ENCODE measurements around the gene PTRH1. TPM values are rescaled to one million over a fixed set of nuclear protein-coding genes. Genes with fewer than 3 reads are reported as not detected.

The PTRH1 gene
- total and polyA plus RNA-seq, 2 of the 4 experiments (the other 2 are of a cell fraction), result 5.4 to 14.8 TPM

DNA sequence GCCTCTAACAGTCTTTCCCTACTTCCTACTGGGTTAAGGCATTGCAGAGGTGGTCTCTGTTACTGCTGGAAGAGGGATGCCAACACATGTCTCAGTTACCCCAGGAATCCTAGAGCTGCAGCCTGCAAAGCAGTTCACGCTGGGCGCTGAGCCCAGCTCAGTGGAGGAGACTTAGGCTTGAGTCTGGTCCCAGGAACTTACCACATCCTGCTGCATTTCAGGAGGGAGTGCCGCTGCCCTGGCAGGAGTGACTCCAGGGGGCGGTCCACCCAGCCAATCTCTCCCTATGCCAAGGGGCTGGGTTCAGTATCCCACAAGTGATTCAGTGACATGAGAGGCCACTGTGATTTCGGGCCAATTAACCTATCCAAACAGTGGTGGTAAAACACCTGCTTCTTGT lies 8.0 kb upstream of the PTRH1 start:
- no peak overlapping the region for H4K5ac ChIP-seq (ENCODE audit: low read depth, low read length)
- H2BK5ac ChIP-seq (ENCODE audit: low read depth, low read length, poor library complexity, severe bottlenecking), result no peak overlapping the region
- peak overlapping the region; percentile 39 for H2AFZ ChIP-seq (replicated peaks; ENCODE audit: low read length, poor library complexity)
- no peak overlapping the region for H2BK20ac ChIP-seq (ENCODE audit: low read depth, low read length)
- no peaks in the 10 kb centered on the region for H3K79me1 ChIP-seq (ENCODE audit: low read depth in 1 of 2, low read length in 2 of 2)
- no peaks in the 10 kb centered on the region for H3K9me3 ChIP-seq (ENCODE audit: control insufficient read depth, insufficient read depth, low read length)
- peaks cover 4% of the 10 kb centered on the region; the same call in 1 of the 2 replicates for H3K27me3 ChIP-seq (ENCODE audit: control insufficient read depth, insufficient read depth, low read length)
- TF ChIP-seq POLR2A (IDR thresholded peaks at IDR 0.05; ENCODE audit: low read depth, low read length) (no peak), BHLHE40 (IDR thresholded peaks at IDR 0.05; ENCODE audit: low read depth, low read length) (no peak), SMC3 (IDR thresholded peaks at IDR 0.05; ENCODE audit: low read depth, low read length) (no peak), MAZ (IDR thresholded peaks at IDR 0.05; ENCODE audit: borderline replicate concordance, low read depth, low read length) (no peak), RFX5 (IDR thresholded peaks at IDR 0.05; ENCODE audit: low read depth, low read length) (no peak), CHD1 (IDR thresholded peaks at IDR 0.05; ENCODE audit: low read depth, low read length) (no peak), FOS (IDR thresholded peaks at IDR 0.05; ENCODE audit: low read depth, low read length) (no peak), RAD21 (IDR thresholded peaks at IDR 0.05; ENCODE audit: low read length) (no peak)
- TF ChIP-seq, protein P1, sequence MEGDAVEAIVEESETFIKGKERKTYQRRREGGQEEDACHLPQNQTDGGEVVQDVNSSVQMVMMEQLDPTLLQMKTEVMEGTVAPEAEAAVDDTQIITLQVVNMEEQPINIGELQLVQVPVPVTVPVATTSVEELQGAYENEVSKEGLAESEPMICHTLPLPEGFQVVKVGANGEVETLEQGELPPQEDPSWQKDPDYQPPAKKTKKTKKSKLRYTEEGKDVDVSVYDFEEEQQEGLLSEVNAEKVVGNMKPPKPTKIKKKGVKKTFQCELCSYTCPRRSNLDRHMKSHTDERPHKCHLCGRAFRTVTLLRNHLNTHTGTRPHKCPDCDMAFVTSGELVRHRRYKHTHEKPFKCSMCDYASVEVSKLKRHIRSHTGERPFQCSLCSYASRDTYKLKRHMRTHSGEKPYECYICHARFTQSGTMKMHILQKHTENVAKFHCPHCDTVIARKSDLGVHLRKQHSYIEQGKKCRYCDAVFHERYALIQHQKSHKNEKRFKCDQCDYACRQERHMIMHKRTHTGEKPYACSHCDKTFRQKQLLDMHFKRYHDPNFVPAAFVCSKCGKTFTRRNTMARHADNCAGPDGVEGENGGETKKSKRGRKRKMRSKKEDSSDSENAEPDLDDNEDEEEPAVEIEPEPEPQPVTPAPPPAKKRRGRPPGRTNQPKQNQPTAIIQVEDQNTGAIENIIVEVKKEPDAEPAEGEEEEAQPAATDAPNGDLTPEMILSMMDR (conservative IDR thresholded peaks at IDR 0.05; ENCODE audit: low read depth, low read length), result no peak
- WGBS, 2 experiments (ENCODE audit: extremely low coverage in 2 of 2, insufficient read length in 1 of 2), result no CpG with 5 or more reads among the region's 5 CpGs
- BruUV-seq (replicated peaks), result no TSS peak
- intact Hi-C loops (cut with micrococcal nuclease) (no loop called here), in situ Hi-C loops (cut with MboI; ENCODE audit: low sequenced_read_pairs) (no loop called here), dilution Hi-C loops (cut with HindIII; ENCODE audit: low sequenced_read_pairs, unreplicated experiment) (no loop called here)
- no peak overlapping the region for H2BK120ac ChIP-seq (ENCODE audit: low read depth, low read length)
- no peak overlapping the region for H4K91ac ChIP-seq (ENCODE audit: insufficient read depth, low read depth, low read length)
- H2AK9ac ChIP-seq (replicated peaks; ENCODE audit: low read depth, low read length, poor library complexity), result no peak overlapping the region
- no peaks in the 10 kb centered on the region for H3K36me3 ChIP-seq (ENCODE audit: control insufficient read depth, insufficient read depth, low read length)
- H2BK15ac ChIP-seq (ENCODE audit: low read depth, low read length), result no peak overlapping the region
- ChIA-PET CTCF (interaction anchor here (2.6 kb wide), 1 partner anchor 11 kb away, joined by 8 read pairs; the partner anchor contains the start of gene TOR2A), POLR2A (ENCODE audit: unreplicated experiment) (no interaction called here)
- no peak overlapping the region for H3K14ac ChIP-seq (replicated peaks; ENCODE audit: low read depth, low read length)
- no peak overlapping the region for H3K9ac ChIP-seq (ENCODE audit: low read depth, low read length)
- 0 out of 2 replicates have a peak, but pooled peaks cover 1% of the 10 kb centered on the region for H3K4me1 ChIP-seq (ENCODE audit: control insufficient read depth, insufficient read depth, low read length)
- no peaks in the 10 kb centered on the region for H4K20me1 ChIP-seq (ENCODE audit: insufficient read depth, low read length)
- no peak overlapping the region for H3K4me3 ChIP-seq (ENCODE audit: insufficient read depth, low read depth, low read length)
- ATAC-seq (ENCODE audit: low read depth), result peak; percentile 82
- H3K23ac ChIP-seq (ENCODE audit: low read depth, low read length), result no peak overlapping the region
- H3K27ac ChIP-seq (ENCODE audit: insufficient read depth, low read length), result no peak overlapping the region
- no peak overlapping the region for H3K56ac ChIP-seq (ENCODE audit: extremely low read depth, insufficient read depth, low read length)
- no peak overlapping the region for H3K18ac ChIP-seq (ENCODE audit: low read depth, low read length)
- no peaks in the 10 kb centered on the region; the same call in 1 of the 2 replicates for H3K9me1 ChIP-seq (ENCODE audit: insufficient read depth, low read length)
- peak; percentile 66 for DNase-seq
- H4K8ac ChIP-seq (ENCODE audit: low read depth in 2 of 2, low read length in 2 of 2), result no peak overlapping the region
- no peak overlapping the region for H2AK5ac ChIP-seq (ENCODE audit: low read depth, low read length)
- no peak overlapping the region for H3K4ac ChIP-seq (ENCODE audit: low read depth, low read length)
- H3K4me2 ChIP-seq (ENCODE audit: low read depth, low read length), result no peak overlapping the region

Measured in IMR-90 (cell line).